DMS153 (cell line): ENCODE data around the gene PLEKHD1.
A peak's percentile ranks its signal among the peaks of the same experiment; 100 is the strongest.

ENCODE experiments used
- DNase-seq: peaks from one replicate; lab custom pipeline; 2025; lab: John Stamatoyannopoulos, UW

Gene PLEKHD1

DNA sequence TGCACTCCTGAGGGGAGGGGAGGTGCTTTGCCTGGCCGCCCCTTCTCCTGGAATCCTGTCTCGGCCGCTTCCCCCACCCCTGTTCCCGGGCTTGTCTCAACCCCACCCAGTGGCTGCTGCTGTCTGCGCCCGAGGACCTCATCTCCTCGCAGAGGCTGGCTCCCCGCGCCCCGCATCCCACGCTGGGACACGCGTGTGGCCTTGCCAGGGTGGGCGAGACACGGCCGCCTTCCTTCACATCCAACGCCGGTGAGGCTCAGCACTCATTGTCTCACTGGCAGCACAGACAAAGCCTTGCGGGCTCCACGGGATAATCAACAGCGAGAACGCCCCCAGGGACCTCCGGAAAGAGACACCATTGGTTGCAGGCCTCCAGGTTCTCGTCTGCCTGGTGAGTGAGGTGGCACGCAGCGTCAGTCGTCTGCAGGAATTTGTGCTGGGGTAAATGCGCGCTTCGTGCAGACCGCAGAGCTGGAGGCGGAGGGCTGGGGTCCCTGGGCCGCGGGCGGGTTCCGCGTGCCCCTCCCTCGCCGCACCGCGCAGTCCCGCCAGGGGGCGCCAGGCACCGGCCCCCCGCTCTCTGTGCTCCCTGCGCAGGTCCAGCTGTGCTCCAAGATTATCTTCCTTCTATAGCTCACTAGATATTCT, 63.3 kb downstream of the PLEKHD1 start:
- no peak for DNase-seq

DNA sequence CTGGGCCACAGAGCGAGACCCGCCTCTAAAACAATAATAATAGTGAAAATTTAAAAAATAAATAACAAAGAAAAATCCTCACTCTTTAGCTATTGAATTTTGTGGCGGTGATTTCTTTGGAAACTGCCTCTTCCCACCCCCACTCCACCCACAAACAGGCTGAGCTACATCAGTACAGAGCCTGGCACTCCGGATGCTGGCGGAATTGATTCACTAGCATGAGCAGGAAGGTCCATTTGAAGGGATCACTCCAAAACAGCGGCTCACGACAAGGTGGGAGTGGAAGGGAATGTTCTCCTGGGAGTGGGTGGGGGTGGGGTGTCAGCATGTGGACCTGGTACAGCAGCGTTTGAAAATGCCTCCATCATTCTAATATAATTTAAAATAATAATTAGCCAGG, 64.0 kb downstream of the PLEKHD1 start:
- DNase-seq = no peak

DNA sequence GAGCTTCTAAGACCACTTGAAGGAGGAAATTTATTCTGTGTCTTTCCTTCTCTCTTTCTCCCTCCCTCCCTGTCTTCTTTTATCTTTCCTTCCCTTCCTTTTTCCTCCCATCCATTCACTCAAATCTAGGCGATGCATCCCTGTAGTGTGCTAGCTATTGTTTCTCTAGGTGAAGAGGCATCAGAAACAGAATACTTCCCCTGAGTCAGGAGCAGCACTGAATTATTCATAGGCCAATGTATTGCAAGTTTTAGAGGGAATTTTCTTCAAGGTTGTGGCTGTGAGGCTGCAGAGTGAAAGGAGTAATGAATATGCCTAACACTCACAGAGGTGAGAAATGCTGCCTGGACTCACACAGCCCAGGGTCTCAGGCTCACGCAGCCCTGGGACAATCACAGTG, 67.0 kb downstream of the PLEKHD1 start:
- no peak for DNase-seq

DNA sequence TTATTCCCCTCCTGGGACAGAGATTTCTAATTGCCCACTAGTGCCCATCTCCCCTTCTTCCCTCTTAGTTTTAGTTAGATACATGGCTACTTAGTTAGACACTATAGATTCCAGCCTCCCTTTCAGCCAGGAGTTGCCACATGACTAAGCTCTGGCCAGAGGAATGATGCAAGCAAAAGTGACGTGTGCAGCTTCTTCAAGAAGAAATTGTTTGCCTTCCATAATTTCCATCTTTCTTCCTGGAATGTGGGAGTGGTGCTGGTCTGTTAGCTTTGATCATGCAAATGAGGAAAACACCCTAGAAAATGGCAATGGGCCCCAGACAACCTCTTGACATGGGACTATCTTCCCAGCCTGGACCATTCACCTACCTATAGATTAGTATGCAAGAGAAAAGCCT, 68.7 kb downstream of the PLEKHD1 start:
- no peak for DNase-seq

DNA sequence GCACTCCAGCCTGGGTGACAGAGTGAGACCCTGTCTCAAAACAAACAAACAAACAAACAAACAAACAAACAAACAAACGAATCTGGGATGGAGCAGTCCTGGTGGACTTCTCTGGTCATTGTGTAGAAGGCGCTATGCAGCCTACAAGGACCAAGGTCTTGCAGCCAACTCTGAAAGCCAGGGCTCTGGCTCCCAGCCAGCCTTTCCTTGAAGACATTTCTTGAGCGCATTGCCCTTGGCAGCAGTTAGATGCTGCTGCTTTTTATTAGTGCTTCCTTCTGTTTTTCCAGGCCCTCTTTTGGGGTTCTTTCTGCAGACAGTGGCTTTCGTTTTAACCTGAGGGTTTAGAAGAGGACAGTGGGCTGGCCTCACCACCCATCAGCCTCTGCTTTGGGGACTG, 70.0 kb downstream of the PLEKHD1 start:
- no peak for DNase-seq

DNA sequence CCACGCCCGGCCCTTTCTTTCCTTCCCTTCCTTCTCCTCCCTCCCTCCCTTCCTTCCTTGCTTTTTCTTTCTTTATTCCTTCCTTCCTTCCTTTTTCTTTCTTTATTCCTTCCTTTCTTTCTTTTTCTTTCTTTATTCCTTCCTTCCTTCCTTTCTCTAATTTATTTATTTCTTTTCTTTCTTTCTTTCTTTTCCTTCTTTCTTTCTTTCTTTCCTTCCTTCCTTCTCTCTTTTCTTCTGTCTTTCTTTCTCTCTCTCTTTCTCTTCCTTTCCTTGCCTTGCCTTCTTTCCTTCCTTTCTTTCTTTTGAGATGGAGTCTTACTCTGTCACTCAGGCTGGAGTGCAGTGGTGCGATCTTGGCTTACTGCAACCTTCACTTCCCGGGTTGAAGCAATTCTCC, 74.2 kb downstream of the PLEKHD1 start:
- no peak for DNase-seq

DNA sequence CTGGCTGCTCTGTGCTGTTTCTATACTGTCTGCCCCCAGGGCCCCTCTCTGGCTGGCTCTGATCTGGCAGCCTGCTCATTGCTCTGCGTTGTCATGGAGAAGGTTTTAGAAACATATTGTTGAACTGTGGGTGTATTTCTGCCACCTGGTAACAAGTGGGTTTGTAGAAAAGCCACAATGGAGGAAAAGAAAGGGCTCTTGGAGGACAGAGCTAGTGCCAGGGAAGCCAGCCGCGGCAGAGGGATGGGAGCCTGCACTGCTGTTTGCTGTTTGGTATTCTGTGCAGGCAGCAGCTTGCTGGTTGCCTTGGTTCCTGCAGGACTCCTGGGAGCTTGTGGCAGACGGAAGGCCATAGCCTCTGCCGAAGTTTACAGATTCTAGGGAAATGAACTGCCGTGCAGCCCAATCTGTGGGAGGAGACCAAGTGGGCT, 75.1 kb downstream of the PLEKHD1 start:
- peak; percentile 84 for DNase-seq

DNA sequence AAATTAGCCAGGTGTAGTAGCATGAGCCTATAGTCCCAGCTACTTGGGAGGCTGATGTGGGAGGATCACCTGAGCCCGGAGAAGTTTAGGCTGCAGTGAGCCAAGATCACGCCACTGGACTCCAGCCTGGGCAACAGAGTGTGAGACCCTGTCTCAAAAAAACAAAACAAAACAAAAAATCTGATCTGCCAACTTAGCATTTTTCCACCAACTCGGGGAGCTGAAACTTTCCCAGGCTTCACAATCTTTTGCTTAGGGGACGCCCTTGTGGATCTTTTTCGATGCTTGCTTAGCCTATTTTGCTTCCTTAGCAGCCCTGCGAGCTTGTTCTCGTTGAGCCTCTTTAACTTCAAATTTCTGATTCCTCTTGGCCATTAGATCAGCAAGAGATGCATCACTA, 76.3 kb downstream of the PLEKHD1 start:
- no peak for DNase-seq

DNA sequence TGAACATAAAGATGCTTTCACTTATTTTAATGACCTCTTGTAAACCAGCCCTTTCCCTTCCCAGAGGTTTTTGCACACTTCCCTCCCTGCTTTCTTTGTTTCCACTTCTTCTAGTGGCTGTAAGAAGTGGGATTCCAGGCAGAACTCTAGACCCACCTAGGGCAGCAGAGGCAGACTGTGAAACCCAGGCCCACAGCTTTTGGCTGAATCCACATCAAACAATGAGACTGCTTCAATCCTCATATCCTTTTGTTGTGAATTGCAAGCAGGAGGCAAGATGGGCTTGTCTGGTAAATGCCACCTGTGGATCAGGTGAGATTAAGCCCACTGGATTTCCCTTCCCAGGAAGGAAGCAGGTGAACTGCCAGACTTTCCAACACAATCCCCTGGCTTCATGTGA, 77.4 kb downstream of the PLEKHD1 start:
- no peak for DNase-seq

DNA sequence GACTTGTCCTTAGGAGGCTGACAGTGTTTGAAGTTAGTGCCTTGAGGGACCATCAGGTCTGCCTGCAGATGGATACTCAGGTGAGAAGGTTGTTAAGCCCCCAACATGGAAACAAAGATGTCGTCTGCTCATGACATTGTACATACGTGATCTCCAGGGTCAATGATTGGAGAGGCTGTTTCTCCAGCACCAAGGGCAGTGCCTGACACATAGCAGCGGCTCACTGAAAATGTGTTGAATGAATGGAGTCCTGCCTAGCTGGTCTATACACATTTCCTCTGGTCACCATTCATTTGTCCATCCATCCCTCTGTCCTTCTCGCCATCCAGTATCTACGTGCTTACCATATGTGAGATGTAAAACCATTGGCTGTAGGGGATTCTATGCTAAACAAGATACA, 83.0 kb downstream of the PLEKHD1 start:
- DNase-seq = no peak

DNA sequence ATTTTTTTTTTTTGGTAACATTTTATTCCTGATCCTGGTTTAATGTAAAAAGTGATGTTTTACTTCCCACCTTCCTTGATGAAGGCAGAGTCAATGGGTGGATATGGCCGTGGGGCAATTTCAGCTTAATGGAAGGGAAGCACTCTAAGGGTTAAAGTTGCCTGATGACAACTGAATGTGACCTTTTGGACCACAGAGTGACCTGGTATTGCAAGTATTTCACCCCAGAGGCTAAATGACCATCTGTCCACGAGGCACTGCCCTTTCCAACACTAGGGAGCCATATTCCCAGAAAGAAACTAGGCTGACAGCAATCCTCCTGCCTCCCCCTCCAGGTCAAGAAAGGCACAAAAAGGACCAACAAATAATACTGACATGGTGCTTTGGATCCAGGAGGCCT, 85.3 kb downstream of the PLEKHD1 start:
- DNase-seq = no peak

DNA sequence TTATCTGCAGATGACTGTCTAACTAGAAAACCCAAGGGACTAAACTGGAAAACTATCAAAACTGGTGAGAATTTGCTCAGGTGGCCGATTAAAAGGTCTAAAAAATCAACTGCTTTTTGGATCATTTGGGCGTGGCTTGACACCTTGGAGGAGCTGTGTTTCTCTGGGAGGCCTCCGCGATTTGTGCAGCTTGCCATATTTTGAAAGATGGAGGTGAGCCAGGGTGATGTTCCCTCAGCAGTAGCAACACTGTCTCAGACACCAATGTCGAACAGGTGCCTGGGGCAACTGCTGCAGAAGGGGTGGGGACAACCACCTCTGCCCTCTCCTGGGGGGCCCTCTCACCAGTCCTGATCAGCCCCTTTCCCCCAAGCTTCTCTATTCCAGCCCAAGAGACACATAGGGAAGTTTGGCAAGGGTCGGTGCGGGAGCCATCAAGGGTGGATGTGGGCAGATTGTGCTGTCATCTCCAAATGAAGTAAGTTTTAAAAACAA, 86.4 kb downstream of the PLEKHD1 start:
- no peak for DNase-seq

DNA sequence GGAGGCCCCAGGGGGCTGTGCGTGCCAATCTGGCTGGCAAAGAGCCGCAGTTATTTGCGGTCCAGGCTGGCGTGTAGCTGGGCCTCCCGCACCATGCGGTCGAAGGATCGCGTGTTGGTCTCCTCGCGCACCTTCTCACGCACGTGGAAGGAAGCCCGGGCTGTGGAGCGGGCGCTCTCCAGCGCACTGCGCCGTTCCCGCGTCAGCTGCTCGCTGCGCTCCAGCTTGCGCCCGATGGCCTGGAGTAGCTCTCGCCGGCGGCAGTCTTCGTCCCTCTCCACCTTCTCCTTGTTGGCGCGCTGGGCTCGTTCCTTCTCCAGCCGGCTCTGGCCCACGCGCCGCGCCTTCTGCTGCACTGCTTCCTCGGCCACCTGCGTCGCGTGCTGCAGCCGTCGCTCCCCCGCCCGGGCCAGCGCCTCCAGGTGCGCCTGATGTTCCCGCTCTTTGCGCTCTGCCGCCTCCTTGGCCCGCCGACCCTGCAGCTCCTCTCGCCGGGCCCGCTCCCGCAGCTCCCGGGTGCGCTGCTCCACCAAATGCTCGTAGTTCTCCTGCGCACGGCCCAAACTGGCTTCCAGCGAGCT, 87.0 kb downstream of the PLEKHD1 start:
- no peak for DNase-seq

DNA sequence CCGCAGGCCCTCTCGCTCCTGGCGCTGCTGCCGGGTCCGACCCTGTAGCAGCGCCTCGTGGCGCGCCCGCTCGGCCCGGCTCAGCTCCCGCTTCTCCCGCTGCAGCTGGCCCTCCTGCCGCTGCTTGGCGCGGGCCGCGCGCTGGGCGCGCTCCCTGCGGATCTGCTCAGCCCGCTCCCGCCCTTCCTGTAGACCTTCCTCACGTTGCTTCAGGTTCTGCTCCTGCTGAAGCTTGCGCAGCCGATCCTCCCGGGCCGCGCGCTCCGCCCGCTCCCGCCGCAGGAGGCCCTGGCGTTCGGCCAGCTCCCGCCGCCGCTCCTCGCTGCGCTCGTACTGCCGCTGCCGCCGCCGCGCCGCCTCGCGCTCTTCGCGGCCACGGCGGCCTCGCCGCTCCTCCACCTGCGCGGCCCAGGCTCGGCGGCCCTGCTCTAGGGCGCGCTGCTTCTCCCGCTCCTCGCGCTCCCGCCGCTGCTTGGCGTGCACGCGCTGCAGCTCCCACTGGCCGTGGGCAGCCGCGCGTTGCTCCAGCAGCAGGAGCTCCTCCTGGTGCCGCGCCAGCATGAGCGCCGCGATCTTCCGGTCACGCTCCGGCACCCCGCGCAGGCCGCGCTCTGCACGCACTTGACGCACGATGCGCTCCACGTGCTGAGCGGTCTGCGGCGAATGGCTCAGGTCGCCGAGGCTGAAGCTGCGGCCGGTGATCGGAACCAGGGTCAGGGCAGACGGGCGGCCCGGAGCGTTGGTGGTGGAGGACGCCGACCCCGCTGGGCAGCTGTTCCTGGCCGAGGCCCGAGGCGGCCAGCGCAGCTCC, 87.7 kb downstream of the PLEKHD1 start:
- peak; percentile 22 for DNase-seq

DNA sequence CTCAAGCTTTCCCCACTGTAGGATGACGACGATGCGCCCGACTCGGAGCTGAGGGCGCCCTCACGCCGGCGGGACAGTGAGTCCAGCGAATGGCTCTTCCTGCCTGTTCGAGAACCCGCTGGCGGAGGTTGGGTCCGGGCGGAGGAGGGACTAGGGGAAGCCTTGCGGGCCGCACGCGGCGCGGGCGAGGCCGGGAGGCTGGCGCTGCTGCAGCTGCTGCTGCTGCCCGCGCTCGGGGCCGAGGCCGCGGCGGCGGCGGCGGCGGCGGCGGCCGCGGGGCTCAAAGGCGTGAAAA, 88.3 kb downstream of the PLEKHD1 start:
- no peak for DNase-seq

DNA sequence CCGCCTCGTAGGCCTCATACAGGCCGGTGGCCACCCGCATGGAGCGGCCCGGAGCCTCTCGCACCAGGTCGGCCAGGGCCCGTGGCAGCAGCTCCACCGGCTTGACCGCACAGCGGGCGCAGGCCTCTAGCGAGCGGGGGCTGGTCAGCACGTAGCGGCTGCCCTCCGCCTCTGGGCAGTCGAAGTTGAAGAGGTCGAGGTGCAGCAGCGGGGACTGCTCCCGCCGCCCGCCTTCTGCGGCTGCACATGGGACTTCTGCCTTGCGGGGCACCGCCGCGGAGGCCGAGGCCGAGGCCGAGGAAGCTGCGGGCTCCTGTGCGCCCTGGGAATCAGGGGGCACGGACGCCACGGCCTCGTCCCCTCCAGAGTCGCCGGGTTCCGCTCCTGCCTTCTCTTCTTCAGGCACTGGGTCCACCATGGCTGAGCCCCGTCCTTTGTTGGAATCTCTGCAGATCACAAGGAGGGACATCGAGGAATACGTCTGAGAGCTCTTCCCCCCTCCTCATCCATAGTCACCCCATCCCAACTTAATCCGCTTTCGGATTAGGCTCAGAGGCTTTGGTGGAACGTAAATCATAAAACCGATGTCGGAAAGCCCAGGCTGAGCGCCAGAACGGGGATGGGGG, 88.8 kb downstream of the PLEKHD1 start:
- DNase-seq = no peak

DNA sequence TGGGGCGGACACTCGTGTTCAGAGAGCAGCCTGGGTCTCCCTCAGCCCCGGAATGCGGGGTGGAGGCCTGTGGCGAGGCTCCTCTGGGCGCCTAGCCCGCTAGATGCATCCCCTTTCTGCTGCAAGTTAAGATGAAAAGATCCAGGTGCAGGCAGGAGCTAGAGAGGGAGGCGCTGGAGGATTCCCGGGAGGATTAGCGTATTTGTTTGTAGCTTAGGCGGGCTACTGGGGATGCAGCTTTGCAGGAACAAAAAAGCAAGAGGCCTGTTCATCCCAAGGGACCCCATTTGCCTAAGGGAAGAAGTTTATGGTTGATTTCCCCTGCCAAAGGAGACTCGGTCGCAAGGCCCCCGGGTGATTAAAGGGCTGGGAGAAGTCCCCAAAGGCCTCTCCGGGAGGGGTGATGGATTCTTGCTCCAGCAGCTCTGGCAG, 89.3 kb downstream of the PLEKHD1 start:
- DNase-seq = peak; percentile 67

DNA sequence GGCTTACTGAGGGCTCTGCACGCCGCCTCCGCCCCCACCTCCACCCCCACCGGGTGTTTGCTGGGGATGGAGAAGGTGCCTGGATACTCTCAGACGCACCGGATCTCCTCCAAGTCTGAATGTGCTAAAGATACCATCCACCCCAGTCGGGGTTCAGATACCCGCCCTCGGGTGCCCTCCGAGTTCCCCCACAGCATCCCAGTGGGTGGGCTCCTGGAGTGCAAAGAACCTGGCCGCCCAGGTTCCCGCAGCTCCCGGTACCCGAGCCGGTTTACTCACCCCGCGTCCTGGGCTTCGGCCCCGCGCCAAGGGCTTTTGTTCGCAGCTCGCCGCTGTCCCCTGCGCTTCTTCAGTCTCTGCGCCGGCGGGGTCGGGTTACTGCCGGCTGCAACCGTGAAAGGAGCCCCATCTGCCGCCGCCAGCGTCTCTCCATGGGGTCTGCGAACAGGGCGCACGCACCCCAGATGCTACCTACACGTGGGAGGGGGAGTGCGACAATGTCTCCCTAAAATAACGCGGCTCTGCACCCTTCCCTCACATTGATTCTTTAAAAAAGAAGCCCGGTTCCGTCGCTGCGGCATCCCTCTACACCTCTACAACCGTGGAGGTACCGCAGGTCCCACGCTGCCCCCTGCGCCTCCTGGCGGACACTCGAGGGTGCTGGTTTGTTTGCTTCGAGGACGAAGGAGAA, 89.9 kb downstream of the PLEKHD1 start, which contains the start of gene CCDC177:
CCDC177 (minus strand) TSS at position 609 of the 691 bp plus-strand sequence. CDS start 1,249 bp downstream, outside the sequence.
- peak; percentile 66 for DNase-seq

DNA sequence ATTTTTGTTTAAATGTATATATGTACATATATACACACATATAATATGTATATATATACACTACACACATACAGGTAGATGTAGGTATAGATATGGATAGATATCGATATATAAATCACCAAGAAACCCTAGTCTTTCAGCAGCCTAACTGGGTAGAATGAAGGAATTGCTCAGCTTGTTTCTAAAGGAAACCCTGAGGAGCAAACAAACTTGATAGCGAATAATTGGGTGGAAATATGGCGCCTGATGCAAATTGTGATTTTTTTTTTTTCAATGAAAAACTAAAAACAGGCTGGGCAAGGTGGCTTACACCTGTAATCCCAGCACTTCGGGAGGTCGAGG, 90.4 kb downstream of the PLEKHD1 start:
- DNase-seq = no peak

DNA sequence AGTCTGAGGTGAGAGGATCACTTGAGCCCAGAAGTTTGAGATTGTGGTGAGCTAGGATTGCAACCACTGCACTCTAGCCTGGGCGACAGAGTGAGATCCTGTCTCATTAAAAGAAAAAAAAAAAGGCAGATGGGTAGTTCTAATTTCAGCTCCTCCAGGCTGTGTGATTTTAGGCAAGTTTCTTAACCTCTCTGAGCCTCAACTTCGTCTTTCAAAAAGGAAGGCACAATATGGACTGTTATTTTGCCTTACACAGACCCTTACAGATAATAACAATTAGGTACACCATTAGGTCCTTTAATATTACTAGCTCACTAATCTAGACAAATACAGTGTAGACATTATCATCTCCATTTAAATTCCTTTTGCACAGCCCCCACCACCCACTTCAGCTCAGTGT, 94.9 kb downstream of the PLEKHD1 start:
- DNase-seq = no peak

DNA sequence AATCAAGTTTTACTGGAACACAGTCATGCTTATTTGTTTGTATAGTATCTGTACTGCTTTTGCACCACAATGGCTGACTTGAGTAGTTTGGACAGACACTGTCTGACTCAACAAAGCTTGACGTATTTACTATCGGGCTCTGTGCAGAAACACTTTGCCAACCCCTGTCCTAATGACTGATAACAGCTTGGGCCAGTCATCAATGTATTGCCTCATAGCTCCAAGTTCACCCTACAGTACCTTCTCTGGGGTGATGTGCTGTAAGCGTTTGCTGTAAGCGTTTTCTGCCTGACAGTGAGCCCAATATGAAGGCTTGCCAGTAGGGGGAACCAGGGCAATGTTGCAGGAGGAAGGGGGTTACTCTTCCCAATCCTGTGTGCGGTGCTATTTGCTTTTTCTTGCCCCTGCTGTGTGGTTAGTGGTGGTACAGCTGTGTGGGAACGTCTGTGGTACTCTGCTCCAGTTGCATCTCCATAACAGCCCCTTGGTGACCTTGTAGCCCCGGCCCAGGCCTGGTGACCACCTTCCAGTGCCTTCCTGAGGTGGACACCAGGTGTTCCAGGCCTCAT, 95.6 kb downstream of the PLEKHD1 start:
- peak; percentile 44 for DNase-seq
